Karpas-422 (cell line): ENCODE measurements around the gene GPR52. TPM values are rescaled to one million over a fixed set of nuclear protein-coding genes. Genes with fewer than 3 reads are reported as not detected.

Experiments used
- DNase-seq: peaks from one replicate; pipeline ENCODE4 v3.0.0-alpha.2; 2015
- H2AFZ ChIP-seq: fragments of 200-600 bp; sonication (generic); 2 replicates; pipeline ENCODE4 v1.6.1; 2014; ENCODE audit warnings: antibody characterized with exemption, low read length, mixed read lengths
- H3K27ac ChIP-seq: fragments of 200-600 bp; sonication (generic); 2 replicates; pipeline ENCODE4 v1.5.1; 2014; ENCODE audit warnings: mild to moderate bottlenecking, low read length, moderate library complexity
- H3K27me3 ChIP-seq: fragments of 200-600 bp; sonication (generic); 2 replicates; pipeline ENCODE4 v1.6.1; 2014; ENCODE audit warnings: low read length, mixed read lengths
- H3K36me3 ChIP-seq: fragments of 200-600 bp; sonication (generic); 2 replicates; pipeline ENCODE4 v1.6.1; 2014; ENCODE audit warnings: low read length, mixed read lengths; ENCODE audit not compliant: insufficient read depth
- H3K4me1 ChIP-seq: fragments of 200-600 bp; sonication (generic); 2 replicates; pipeline ENCODE4 v1.6.1; 2014; ENCODE audit warnings: mild to moderate bottlenecking, low read length, mixed read lengths
- H3K4me2 ChIP-seq: fragments of 200-600 bp; sonication (generic); 2 replicates; pipeline ENCODE4 v1.6.1; 2014; ENCODE audit warnings: low read length, low read depth, mild to moderate bottlenecking; ENCODE audit not compliant: poor library complexity, severe bottlenecking
- H3K4me3 ChIP-seq: fragments of 200-600 bp; sonication (generic); 2 replicates; pipeline ENCODE4 v1.5.1; 2014; ENCODE audit warnings: mild to moderate bottlenecking, antibody characterized with exemption, low read length, mixed read lengths
- H3K79me2 ChIP-seq: fragments of 200-600 bp; sonication (generic); 2 replicates; pipeline ENCODE4 v1.6.1; 2014; ENCODE audit warnings: mild to moderate bottlenecking, low read length, mixed read lengths
- H3K9ac ChIP-seq: fragments of 200-600 bp; sonication (generic); 2 replicates; pipeline ENCODE4 v1.6.0; 2014; ENCODE audit warnings: low read length
- H3K9me2 ChIP-seq: fragments of 200-600 bp; sonication (generic), shearing (Covaris generic); replicated peaks from 2 replicates; pipeline ENCODE4 v1.6.0; 2014; ENCODE audit warnings: mild to moderate bottlenecking, low read length, moderate library complexity; ENCODE audit not compliant: insufficient read depth
- H3K9me3 ChIP-seq: fragments of 300-700, 200-600 bp; sonication (generic); 2 replicates; pipeline ENCODE4 v1.6.1; 2014; ENCODE audit warnings: low read length, mixed read lengths
- H4K20me1 ChIP-seq: fragments of 200-600 bp; sonication (generic); 2 replicates; pipeline ENCODE4 v1.6.1; 2014; ENCODE audit warnings: mild to moderate bottlenecking, antibody characterized with exemption, low read length, low read depth; ENCODE audit not compliant: insufficient read depth
- total RNA-seq: library from RNA; depleted of rRNA; stranded (reverse); fragments of >200 nt; shearing (Covaris generic); gene quantifications from 2 replicates; pipeline ENCODE4 v1.2.3, GENCODE V29; 2014; ENCODE audit warnings: low replicate concordance

Gene GPR52
- total RNA-seq, 1 experiment from 2014 or later, result 2.5 TPM

DNA sequence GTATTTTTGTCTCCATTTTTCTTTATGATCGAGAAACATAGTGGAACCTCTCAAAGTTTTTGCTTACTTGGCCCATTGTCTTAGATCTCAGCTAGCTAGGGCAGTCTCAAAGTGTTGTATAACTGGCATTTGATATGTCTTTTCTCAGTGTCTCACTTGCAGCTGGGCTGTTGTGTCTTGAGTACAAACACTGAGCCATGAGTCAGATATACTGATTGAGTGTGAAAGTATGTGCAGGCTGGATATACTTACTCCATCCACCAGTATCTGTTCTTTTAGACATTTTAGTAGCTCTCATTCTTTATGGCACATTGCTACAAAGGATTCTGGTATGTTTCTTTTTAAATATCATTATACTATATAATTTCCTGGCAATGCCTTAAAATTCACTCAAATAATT is 14.3 kb upstream of the GPR52 start:
- no peak overlapping the region for H3K9ac ChIP-seq
- H3K4me3 ChIP-seq, result no peak overlapping the region
- H3K4me1 ChIP-seq, result no peaks in the 10 kb centered on the region
- H3K79me2 ChIP-seq, result no peaks in the 10 kb centered on the region
- no peak overlapping the region for H2AFZ ChIP-seq
- H3K27ac ChIP-seq, result no peak overlapping the region
- no peak overlapping the region for H3K4me2 ChIP-seq
- H3K36me3 ChIP-seq, result no peaks in the 10 kb centered on the region
- no peaks in the 10 kb centered on the region for H3K27me3 ChIP-seq
- no peaks in the 10 kb centered on the region for H3K9me2 ChIP-seq
- H4K20me1 ChIP-seq, result no peaks in the 10 kb centered on the region
- no peak for DNase-seq
- no peaks in the 10 kb centered on the region for H3K9me3 ChIP-seq

DNA sequence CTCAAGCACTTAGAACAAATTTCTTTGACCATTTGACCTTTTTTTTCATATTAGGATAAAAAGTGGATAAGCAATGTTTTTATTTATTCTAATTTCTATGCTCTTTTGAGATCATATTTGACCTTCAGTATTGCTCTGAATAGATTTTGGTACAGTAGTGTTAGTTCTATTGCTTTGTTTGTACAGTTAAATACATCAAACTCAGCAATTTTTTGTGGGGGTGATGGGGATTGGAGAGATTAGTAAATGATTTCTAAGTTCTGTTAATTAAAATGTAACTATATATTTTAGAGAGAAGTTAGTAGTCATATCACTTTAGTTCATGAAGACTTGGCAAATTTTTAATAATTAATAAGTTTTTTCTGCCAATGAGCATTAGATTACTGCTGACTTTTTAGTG is 2.4 kb upstream of the GPR52 start:
- H3K9me2 ChIP-seq, result no peaks in the 10 kb centered on the region
- H3K9ac ChIP-seq, result no peak overlapping the region
- no peaks in the 10 kb centered on the region for H3K4me1 ChIP-seq
- H3K27me3 ChIP-seq, result no peaks in the 10 kb centered on the region
- DNase-seq, result no peak
- H3K9me3 ChIP-seq, result no peaks in the 10 kb centered on the region
- no peak overlapping the region for H3K4me3 ChIP-seq
- H3K4me2 ChIP-seq, result no peak overlapping the region
- H3K27ac ChIP-seq, result no peak overlapping the region
- no peaks in the 10 kb centered on the region for H3K36me3 ChIP-seq
- H4K20me1 ChIP-seq, result no peaks in the 10 kb centered on the region
- no peak overlapping the region for H2AFZ ChIP-seq
- H3K79me2 ChIP-seq, result no peaks in the 10 kb centered on the region

DNA sequence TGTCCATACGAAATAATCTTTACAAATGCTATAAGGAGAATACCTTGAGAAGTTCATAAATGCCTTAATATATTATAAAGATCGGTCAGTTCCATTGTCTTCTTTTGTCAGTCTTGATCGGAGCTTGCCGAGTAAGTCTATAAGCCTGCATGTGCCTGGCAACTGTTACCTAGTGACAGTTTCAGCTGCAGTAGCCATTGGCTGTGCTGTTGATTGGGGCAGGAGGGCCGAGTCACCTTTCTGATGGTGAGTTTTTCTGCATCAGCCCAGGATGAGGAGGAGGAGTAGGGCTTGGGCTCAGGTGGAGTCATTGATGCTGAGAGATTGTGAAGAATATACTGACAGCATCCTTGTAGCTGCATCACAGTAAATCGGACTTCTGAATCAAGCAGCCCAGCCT is 1.9 kb upstream of the GPR52 start:
- Histone ChIP-seq H3K4me2 (no peak overlapping the region), H3K9me2 (no peaks in the 10 kb centered on the region), H3K27ac (no peak overlapping the region), H3K4me3 (no peak overlapping the region), H4K20me1 (no peaks in the 10 kb centered on the region), H2AFZ (no peak overlapping the region), H3K9ac (no peak overlapping the region), H3K9me3 (no peaks in the 10 kb centered on the region), H3K36me3 (no peaks in the 10 kb centered on the region), H3K4me1 (no peaks in the 10 kb centered on the region), H3K79me2 (no peaks in the 10 kb centered on the region), H3K27me3 (no peaks in the 10 kb centered on the region)
- DNase-seq, result no peak

DNA sequence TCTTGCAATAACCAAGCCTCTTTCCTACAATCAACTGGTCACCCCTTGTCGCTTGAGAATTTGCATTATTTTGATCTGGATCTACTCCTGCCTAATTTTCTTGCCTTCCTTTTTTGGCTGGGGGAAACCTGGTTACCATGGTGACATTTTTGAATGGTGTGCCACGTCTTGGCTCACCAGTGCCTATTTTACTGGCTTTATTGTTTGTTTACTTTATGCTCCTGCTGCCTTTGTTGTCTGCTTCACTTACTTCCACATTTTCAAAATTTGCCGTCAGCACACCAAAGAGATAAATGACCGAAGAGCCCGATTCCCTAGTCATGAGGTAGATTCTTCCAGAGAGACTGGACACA is 743 bp downstream of the GPR52 start:
- H3K79me2 ChIP-seq, result no peaks in the 10 kb centered on the region
- no peaks in the 10 kb centered on the region for H3K9me3 ChIP-seq
- H3K9ac ChIP-seq, result no peak overlapping the region
- no peaks in the 10 kb centered on the region for H3K9me2 ChIP-seq
- no peak overlapping the region for H2AFZ ChIP-seq
- no peak for DNase-seq
- H3K27me3 ChIP-seq, result no peaks in the 10 kb centered on the region
- H4K20me1 ChIP-seq, result no peaks in the 10 kb centered on the region
- no peak overlapping the region for H3K4me2 ChIP-seq
- no peak overlapping the region for H3K27ac ChIP-seq
- no peaks in the 10 kb centered on the region for H3K36me3 ChIP-seq
- no peaks in the 10 kb centered on the region for H3K4me1 ChIP-seq
- H3K4me3 ChIP-seq, result no peak overlapping the region

DNA sequence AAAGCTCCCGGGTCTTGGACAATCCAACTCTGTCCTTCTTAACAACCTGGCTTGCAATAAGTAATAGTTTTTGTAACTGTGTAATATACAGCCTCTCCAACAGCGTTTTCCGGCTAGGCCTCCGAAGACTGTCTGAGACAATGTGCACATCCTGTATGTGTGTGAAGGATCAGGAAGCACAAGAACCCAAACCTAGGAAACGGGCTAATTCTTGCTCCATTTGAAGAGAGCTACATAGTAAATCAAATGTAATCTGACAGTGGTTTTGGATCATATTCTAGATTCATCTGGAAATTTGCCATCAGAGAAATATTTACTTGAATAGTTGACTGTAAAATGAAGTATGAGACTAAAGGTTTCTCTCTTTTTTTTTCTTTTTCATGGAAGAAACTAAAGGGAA is 1.2 kb downstream of the GPR52 start:
- Histone ChIP-seq H3K79me2 (no peaks in the 10 kb centered on the region), H3K27ac (no peak overlapping the region), H3K36me3 (no peaks in the 10 kb centered on the region), H3K4me3 (no peak overlapping the region), H3K27me3 (no peaks in the 10 kb centered on the region), H3K4me1 (no peaks in the 10 kb centered on the region), H3K9ac (no peak overlapping the region), H3K9me2 (no peaks in the 10 kb centered on the region), H3K9me3 (no peaks in the 10 kb centered on the region), H4K20me1 (no peaks in the 10 kb centered on the region), H3K4me2 (no peak overlapping the region), H2AFZ (no peak overlapping the region)
- DNase-seq, result no peak

DNA sequence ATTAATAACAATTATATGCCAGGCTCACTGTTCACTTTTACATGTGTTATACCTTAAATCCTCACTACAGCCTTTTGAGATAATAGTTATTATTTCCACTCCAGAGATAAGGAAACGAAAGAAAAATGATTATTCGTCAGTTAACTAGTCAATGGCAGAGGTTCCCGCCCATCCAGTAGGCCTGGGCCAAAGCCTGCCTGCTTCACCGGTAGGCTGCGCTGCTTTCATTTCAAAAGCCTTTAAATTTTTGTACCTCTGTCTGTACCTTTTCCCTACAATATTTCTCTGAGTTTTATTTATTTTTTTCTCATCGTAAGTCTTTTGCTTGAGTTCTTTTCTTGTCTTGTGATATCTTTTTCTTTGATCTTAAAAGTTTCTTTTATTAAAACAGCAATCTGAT is 3.6 kb downstream of the GPR52 start:
- no peak for DNase-seq
- H3K4me1 ChIP-seq, result no peaks in the 10 kb centered on the region
- no peaks in the 10 kb centered on the region for H3K36me3 ChIP-seq

DNA sequence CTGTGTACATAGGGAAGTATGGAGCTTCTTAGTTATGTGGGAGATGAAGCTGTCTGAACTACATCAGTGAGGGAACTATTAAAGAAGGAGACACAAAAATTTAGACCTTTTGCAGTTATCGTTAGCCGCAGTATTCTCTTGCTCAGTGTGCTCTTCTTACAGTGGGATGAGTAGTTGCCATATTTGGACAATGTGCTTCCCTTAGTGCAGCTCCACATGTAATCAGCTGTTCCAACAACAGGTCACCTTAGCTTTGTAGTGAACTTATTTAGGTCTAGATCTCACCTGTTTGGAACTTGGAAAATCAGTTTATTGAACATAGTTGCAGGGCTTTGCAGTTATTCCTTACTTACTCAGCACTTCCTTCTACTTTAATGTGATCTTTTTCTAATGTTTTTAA is 18.1 kb downstream of the GPR52 start:
- H3K79me2 ChIP-seq, result no peaks in the 10 kb centered on the region
- no peaks in the 10 kb centered on the region for H3K9me3 ChIP-seq
- no peaks in the 10 kb centered on the region for H3K27me3 ChIP-seq
- no peaks in the 10 kb centered on the region for H4K20me1 ChIP-seq
- no peak overlapping the region for H3K9ac ChIP-seq
- no peak for DNase-seq
- no peak overlapping the region for H3K4me3 ChIP-seq
- H2AFZ ChIP-seq, result no peak overlapping the region
- no peaks in the 10 kb centered on the region for H3K4me1 ChIP-seq
- H3K36me3 ChIP-seq, result no peaks in the 10 kb centered on the region
- H3K4me2 ChIP-seq, result no peak overlapping the region
- H3K27ac ChIP-seq, result no peak overlapping the region
- H3K9me2 ChIP-seq, result no peaks in the 10 kb centered on the region

More for the DNA sequence above, 3.6 kb downstream of the GPR52 start:
- Histone ChIP-seq H3K4me2 (no peak overlapping the region), H3K27me3 (no peaks in the 10 kb centered on the region), H3K27ac (no peak overlapping the region), H4K20me1 (no peaks in the 10 kb centered on the region), H3K9me3 (no peaks in the 10 kb centered on the region), H3K79me2 (no peaks in the 10 kb centered on the region), H3K9ac (no peak overlapping the region), H2AFZ (no peak overlapping the region), H3K4me3 (no peak overlapping the region), H3K9me2 (no peaks in the 10 kb centered on the region)

DNA sequence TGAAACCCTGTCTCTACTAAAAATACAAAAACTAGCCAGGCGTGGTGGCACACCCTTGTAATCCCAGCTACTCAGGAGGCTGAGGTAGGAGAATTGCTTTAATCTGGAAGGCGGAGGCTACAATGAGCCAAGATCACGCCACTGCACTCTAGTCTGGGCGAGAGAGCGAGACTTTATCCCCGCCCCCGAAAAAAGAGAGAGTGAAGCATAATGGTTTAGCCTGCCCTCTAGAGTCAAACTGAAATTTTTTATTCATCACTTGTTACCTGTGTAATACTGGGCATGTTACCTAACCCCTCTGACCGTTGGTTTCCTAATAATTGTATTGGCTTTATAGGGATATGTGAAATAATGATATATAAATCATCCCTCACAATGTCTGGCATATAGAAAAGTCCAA is 18.8 kb downstream of the GPR52 start:
- no peaks in the 10 kb centered on the region for H4K20me1 ChIP-seq
- H3K9me2 ChIP-seq, result no peaks in the 10 kb centered on the region
- H3K4me3 ChIP-seq, result no peak overlapping the region
- DNase-seq, result no peak
- no peaks in the 10 kb centered on the region for H3K27me3 ChIP-seq
- no peak overlapping the region for H2AFZ ChIP-seq
- no peak overlapping the region for H3K27ac ChIP-seq
- no peaks in the 10 kb centered on the region for H3K9me3 ChIP-seq
- H3K79me2 ChIP-seq, result no peaks in the 10 kb centered on the region
- no peaks in the 10 kb centered on the region for H3K36me3 ChIP-seq
- no peaks in the 10 kb centered on the region for H3K4me1 ChIP-seq
- H3K4me2 ChIP-seq, result no peak overlapping the region
- H3K9ac ChIP-seq, result no peak overlapping the region

DNA sequence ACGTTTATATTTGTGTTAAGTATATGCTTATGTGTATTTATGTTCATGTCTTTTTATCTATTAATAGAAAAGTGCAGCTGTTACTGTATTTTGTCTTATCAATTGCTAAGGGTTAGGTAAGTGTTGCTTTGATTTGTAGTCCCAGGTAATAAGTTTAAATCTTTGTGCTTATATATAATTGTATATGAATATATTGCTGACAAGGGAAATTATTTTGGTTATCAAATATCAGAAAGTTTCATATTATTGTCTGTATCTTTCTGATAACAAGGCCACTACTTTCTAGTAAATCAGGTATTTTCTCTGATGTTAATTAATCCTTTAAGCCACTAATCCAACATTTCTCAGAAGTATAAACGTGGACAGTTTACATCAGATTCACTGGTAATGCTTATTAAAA is 21.3 kb downstream of the GPR52 start:
- H2AFZ ChIP-seq, result no peak overlapping the region
- H3K4me1 ChIP-seq, result no peaks in the 10 kb centered on the region
- H3K79me2 ChIP-seq, result no peaks in the 10 kb centered on the region
- H4K20me1 ChIP-seq, result no peaks in the 10 kb centered on the region
- no peak overlapping the region for H3K27ac ChIP-seq
- H3K27me3 ChIP-seq, result no peaks in the 10 kb centered on the region
- no peak overlapping the region for H3K9ac ChIP-seq
- no peaks in the 10 kb centered on the region for H3K36me3 ChIP-seq
- no peaks in the 10 kb centered on the region for H3K9me2 ChIP-seq
- no peak overlapping the region for H3K4me2 ChIP-seq
- H3K4me3 ChIP-seq, result no peak overlapping the region
- no peak for DNase-seq
- no peaks in the 10 kb centered on the region for H3K9me3 ChIP-seq
